Ovary (tissue), 3 donors: ENCODE results near the gene PALMD.

Experiments used
- EP300 ChIP-seq: sonication (generic); formaldehyde crosslinking; IDR thresholded peaks from one replicate; pipeline ENCODE4 v1.6.1; 2017; ENCODE audit warnings: antibody characterized with exemption
- TF ChIP-seq, protein P1 (sequence below), 3 donors: fragments of 450-650 bp in 2 of 3; fragments of 200-600 bp in 1 of 3; IDR thresholded peaks; one replicate each; pipeline versions ENCODE4 v1.5.1 to v1.8.0; 2016 to 2022; ENCODE audit warnings: antibody characterized with exemption in 3 of 3, mild to moderate bottlenecking in 1 of 3
- donor health status: DM: no; HTN: no; CAD: no.

DNA sequence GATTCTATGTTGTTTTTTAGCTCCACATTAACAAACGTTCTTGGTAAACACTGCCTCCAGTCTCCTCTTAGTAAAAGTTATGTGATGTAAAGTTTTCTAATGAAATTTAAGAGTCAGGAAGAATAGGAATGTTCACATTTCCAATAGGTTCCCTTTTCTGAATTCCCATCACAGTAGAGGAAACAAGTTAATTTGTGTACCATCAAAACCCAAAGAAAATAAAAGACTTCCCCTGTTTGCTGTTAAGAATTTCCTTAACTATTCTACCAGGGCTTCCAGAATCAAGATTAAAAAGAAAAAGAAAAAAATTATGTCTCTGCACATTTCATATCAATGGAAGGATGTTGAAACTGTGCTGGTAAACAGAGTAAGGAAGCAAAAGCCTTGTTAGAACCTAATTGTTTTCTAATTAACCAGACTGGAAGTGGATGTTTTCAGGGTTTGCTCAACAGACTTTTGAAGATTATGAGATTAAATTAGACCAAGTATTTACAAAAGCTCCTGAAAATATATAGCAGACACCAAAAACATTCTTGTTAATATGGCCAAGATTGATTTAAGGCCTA, 43.4 kb upstream of the PALMD start:
- TF ChIP-seq, protein P1, sequence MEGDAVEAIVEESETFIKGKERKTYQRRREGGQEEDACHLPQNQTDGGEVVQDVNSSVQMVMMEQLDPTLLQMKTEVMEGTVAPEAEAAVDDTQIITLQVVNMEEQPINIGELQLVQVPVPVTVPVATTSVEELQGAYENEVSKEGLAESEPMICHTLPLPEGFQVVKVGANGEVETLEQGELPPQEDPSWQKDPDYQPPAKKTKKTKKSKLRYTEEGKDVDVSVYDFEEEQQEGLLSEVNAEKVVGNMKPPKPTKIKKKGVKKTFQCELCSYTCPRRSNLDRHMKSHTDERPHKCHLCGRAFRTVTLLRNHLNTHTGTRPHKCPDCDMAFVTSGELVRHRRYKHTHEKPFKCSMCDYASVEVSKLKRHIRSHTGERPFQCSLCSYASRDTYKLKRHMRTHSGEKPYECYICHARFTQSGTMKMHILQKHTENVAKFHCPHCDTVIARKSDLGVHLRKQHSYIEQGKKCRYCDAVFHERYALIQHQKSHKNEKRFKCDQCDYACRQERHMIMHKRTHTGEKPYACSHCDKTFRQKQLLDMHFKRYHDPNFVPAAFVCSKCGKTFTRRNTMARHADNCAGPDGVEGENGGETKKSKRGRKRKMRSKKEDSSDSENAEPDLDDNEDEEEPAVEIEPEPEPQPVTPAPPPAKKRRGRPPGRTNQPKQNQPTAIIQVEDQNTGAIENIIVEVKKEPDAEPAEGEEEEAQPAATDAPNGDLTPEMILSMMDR (IDR thresholded peaks at IDR 0.05): no peak
- no peak for TF ChIP-seq EP300
